PC-3 (cell line): ENCODE results near the gene DNAH2.

Source experiments
- CTCF ChIP-seq: fragments of 300-600 bp; sonication (generic); conservative IDR thresholded peaks from 2 replicates; pipeline ENCODE4 v1.5.1; 2017; ENCODE audit warnings: antibody characterized with exemption, low read depth, mild to moderate bottlenecking, low read length
- EZH2 ChIP-seq: fragments of 300-600 bp; sonication (generic); IDR thresholded peaks from one replicate; pipeline ENCODE4 v1.6.1; 2017; ENCODE audit warnings: antibody characterized with exemption, mild to moderate bottlenecking, low read length; ENCODE audit not compliant: unreplicated experiment
- EZH2phosphoT487 ChIP-seq: fragments of 300-600 bp; sonication (generic); IDR thresholded peaks from 2 replicates; pipeline ENCODE4 v1.6.1; 2018; ENCODE audit warnings: mild to moderate bottlenecking, antibody characterized with exemption, low read length, borderline replicate concordance

- TF ChIP-seq CTCF, result no peak
- TF ChIP-seq EZH2, result no peak
- no peak for TF ChIP-seq EZH2phosphoT487
These were observed 69.3 kb downstream of the DNAH2 start for GRCh38 chr17:7786866-7787265.
